Myometrial cell (primary cell): ENCODE data around the gene PRODH2. TPM values are rescaled to one million over a fixed set of nuclear protein-coding genes. Genes with fewer than 3 reads are reported as not detected.

Experiments
- total RNA-seq: library from RNA; depleted of rRNA; stranded (reverse); fragments of >200 nt; gene quantifications from 2 replicates; pipeline ENCODE4 v1.2.3, GENCODE V29; 2015

PRODH2 gene, protein sequence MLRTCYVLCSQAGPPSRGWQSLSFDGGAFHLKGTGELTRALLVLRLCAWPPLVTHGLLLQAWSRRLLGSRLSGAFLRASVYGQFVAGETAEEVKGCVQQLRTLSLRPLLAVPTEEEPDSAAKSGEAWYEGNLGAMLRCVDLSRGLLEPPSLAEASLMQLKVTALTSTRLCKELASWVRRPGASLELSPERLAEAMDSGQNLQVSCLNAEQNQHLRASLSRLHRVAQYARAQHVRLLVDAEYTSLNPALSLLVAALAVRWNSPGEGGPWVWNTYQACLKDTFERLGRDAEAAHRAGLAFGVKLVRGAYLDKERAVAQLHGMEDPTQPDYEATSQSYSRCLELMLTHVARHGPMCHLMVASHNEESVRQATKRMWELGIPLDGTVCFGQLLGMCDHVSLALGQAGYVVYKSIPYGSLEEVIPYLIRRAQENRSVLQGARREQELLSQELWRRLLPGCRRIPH
- total RNA-seq: not detected in 2 replicates

DNA sequence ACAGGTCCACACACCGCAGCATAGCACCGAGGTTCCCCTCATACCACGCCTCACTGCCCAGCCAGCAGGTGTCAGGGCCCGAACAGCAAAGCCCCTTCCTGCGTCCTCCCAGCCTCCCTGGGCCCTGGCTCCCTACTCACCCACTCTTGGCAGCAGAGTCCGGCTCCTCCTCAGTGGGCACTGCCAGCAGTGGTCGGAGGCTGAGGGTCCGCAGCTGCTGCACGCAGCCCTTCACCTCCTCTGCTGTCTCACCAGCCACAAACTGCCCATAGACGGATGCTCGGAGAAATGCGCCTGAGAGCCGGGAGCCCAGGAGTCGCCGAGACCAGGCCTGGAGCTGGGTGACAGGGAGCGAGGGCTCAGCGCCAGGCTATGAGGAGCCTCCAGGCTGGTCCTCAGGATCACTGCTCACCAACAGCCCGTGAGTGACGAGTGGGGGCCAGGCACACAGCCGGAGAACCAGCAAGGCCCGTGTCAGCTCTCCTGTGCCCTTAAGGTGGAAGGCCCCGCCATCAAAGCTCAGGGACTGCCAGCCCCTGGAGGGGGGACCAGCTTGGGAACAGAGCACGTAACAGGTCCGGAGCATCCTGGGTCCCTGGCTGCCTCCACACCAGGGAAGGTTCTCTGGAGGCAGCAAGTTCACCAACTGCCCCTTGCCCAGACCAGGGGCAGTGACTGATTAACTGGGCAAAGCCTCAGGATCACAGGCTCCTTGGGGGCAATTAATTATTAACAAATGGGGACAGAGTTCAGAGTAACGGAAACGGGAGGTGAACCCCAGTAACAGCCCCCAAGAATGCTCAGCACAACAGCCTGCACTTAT is at the start of gene PRODH2:
Gene PRODH2 (minus strand): TSS at position 626 of the 823 bp plus-strand sequence. CDS start 40 bp downstream, at position 586.

DNA sequence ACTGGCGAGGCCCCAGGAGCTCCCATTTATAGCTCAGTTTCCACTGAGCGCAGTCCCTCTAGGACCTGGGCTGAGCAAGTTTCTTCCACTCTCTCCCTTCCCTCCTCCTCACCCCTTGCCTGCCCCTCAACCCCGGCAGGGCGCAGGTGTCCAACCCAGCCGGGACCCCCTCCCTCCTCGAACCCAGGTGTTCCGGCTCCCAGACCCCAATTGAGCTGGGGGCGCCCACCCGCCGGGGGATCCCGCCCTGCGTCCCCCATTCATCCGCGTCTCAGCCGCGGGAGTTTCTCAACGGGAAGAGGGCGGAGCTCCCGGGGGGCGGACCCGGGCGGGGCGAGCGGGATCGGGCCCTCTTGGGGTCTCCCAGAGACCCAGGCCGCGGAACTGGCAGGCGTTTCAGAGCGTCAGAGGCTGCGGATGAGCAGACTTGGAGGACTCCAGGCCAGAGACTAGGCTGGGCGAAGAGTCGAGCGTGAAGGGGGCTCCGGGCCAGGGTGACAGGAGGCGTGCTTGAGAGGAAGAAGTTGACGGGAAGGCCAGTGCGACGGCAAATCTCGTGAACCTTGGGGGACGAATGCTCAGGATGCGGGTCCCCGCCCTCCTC is 44.0 kb upstream of the PRODH2 start, which contains the start of gene KIRREL2:
Gene KIRREL2 (plus strand): TSS at position 366 of the 604 bp plus-strand sequence. CDS start 209 bp downstream, at position 575.

DNA sequence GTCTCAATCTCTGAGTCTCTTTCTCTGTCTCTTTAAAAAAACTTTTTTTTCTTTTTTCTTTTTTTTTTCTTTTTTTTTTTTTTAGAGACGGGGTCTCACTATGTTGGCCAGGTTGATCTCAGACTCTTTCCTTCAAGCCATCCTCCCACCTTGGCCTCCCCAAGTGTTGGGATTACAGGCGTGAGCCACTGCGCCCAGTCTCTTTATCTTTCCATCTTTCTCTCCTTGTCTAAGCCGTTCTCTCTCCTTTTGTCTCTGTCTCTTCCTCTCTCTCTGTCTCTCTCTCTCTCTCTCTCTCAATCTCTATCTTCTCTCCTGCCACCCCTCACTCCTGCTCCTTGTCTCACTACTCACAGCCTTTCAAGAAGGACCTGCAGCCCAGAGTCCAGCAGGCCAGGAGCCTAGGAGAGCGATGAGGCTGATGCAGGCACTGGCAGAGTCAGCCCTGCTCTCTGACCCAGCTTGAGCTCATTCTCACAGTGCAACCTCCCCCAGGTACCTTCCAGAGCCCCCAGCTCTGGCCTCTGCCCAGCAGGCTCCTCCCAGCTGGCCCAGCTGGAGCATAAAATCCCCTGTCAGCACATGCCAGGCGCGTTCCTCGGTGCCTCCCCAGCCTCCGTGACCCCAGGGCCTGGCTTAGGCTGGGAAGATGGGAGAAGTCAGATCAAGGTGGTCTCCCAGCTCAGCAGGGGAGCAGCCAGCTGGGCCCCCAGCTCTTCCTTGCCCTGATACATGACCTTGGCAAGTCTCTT is 39.6 kb upstream of the PRODH2 start, which contains the start of gene NPHS1:
Gene NPHS1 (minus strand): TSS at position 476 of the 752 bp plus-strand sequence. CDS start 667 bp downstream, outside the sequence.

DNA sequence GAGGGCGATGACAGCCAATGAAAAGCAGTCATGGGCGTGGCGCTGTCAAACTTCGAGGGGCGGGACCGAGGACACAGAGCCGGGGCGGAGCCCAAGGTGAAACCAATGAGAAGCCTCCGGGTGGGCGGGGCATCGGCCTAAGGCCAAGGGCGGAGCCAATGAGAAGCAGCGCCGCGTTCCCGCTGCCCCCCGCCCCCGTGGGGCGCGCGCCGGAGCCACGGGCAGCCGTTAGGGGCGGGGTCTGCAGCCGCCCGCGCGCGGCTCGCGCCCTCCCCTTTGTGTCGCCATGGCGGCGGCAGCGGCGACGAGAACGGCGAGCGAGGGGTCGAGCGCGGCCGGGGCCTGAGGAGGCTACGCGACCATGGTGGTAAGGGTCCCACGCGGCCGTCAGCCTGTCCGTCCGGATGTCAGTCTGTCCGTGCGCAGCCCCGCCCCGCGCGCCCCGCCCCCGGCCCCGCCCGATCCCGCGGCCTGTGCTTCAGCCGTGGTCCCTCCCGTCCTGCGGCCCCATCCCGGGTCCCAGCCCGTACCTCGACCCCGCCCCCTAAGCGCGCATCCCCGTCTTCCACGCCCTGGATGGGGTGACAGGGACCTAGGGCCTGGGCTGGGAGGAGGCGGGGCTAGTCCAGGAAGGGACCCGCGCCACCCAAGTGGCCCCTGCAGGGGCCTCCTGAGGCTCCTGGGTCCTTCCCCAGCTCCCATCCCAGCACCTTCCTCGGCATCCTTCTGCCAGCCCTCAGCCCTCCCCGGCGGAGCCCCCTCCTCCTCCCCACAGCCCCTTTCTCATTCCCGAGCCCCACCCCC is 37.1 kb downstream of the PRODH2 start, which contains the start of gene ARHGAP33:
Gene ARHGAP33 (plus strand): TSS at position 267 of the 804 bp plus-strand sequence. CDS start 95 bp downstream, at position 362.

DNA sequence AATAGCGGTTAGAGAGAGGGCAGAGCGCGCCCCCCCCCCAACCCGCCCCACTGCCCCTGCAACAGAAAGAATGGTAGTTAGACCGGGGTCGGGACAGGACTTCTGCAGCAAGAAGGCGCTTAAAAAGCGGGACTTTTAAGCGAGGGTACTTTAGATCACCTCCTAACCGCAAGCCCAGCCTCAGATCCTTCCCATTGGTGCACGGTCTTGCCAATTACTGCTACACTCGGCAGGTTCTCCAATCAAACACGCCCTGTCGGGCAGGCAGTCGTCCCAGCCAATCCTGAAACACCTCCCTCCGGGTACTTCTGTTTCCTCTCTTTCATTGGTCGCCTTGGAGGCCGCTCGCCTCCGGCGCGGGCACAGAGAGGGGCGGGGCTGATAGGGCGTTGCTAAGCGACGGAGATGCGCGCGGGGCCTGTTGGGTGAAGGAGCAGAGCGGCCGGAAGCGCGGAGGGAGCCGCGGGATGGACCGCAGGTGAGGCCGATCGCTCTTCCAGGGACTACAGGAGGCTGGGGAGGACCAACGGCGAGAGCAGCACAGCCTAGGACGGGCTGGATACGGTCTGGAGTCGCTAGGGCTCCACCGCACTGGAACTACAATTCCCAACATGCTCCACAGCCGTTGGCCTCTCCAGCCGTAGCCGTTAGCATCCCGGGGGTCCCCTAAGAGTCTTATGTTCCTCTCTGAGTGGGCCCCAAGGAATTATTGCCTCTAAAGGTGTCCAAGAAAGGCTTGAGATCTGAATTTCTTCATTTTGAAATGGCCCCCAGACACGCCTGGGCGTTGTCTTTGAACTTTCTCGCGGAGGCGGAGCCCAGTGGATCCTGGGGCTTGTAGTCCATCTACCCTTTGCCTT is 54.7 kb downstream of the PRODH2 start, which contains the start of gene PROSER3:
Gene PROSER3 (plus strand): TSS at position 428 of the 860 bp plus-strand sequence. CDS start 40 bp downstream, at position 468.

DNA sequence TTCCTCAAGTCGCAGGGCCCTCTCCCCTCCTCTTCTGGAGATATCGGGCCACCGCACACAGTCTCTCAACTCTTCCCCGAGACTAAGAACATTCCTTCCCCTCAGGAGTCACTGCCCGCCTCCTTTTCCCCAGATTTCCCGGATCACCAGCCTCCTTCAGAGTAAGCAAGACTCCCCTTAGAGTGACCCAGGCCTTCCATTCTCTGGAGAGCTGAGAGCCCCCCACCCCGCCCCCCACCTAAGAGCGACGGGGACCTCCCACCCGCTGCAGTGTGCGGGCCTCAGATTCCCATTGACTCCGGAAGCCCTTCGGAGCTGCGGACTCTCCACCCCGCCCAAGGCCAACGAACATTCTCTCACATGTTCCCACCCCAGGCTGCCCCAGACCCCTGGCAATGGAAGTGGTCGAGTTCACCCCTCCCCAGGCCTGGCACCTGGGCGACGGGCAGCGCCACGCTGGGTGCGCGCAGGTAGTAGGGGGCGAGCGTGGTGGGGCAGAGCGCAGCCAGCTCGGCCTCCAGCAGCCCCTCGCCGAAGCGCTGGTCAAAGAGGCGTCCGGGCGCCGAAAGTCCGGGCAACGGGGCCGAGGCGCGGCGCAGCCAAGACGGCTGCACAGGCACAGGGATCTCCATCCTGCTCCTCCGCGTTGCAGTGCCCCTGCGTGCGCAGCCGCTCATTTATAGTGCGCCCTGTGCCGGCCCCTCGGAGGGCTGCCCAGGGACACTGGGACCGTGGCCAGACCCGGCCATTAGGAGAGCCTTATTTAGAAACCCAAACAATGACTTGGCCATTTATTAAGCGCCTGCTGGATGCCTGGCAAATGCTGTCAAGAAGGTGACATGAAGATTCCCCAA is 56.0 kb downstream of the PRODH2 start, which contains the start of gene HSPB6:
Gene HSPB6 (minus strand): TSS at position 653 of the 854 bp plus-strand sequence. CDS start 21 bp downstream, at position 632.

Other genes starting within 250 kb of the PRODH2 start
- not detected in 2 replicates for gene ATP4A, start 249.2 kb downstream of the PRODH2 start, total RNA-seq
- gene PMIS2, start 226.7 kb downstream of the PRODH2 start, total RNA-seq: not detected in 2 replicates
- gene HAUS5, start 200.1 kb downstream of the PRODH2 start, total RNA-seq: 14.9 and 19.6 TPM in 2 replicates
- gene RBM42, start 183.8 kb downstream of the PRODH2 start, total RNA-seq: 92.3 and 98.7 TPM in 2 replicates
- 1.4 TPM in 1 of 2 replicates, not detected in the other for gene ETV2, start 171.1 kb downstream of the PRODH2 start, total RNA-seq
- 630 and 856 TPM in 2 replicates for gene COX6B1, start 164.5 kb downstream of the PRODH2 start, total RNA-seq
- not detected in 2 replicates for gene UPK1A, start 146.3 kb downstream of the PRODH2 start, total RNA-seq
- gene ZBTB32, start 108.3 kb downstream of the PRODH2 start, total RNA-seq: not detected in 2 replicates
- 7.5 and 9.7 TPM in 2 replicates for gene KMT2B, start 94.8 kb downstream of the PRODH2 start, total RNA-seq
- 0.29 and 3.9 TPM in 2 replicates for gene IGFLR1, start 70.4 kb downstream of the PRODH2 start, total RNA-seq
- 4.8 and 6.1 TPM in 2 replicates for gene U2AF1L4, start 67.4 kb downstream of the PRODH2 start, total RNA-seq
- gene PSENEN, start 67.2 kb downstream of the PRODH2 start, total RNA-seq: 58.7 and 68.6 TPM in 2 replicates
- gene LIN37, start 64.3 kb downstream of the PRODH2 start, total RNA-seq: 16.0 and 19.6 TPM in 2 replicates
- gene HSPB6, start 55.8 kb downstream of the PRODH2 start, total RNA-seq: 25.7 and 41.2 TPM in 2 replicates
- gene PROSER3, start 54.7 kb downstream of the PRODH2 start, total RNA-seq: 10.5 and 11.5 TPM in 2 replicates
- 1.4 and 9.9 TPM in 2 replicates for gene ARHGAP33, start 37.3 kb downstream of the PRODH2 start, total RNA-seq
- gene NPHS1, start 39.7 kb upstream of the PRODH2 start, total RNA-seq: not detected in 2 replicates
- 0.86 TPM in 1 of 2 replicates, not detected in the other for gene KIRREL2, start 44.1 kb upstream of the PRODH2 start, total RNA-seq
- 18.4 and 45.8 TPM in 2 replicates for gene APLP1, start 55.7 kb upstream of the PRODH2 start, total RNA-seq
- 3.7 and 7.1 TPM in 2 replicates for gene NFKBID, start 87.7 kb upstream of the PRODH2 start, total RNA-seq
- not detected in 2 replicates for gene HCST, start 89.7 kb upstream of the PRODH2 start, total RNA-seq
- not detected in 2 replicates for gene TYROBP, start 95.5 kb upstream of the PRODH2 start, total RNA-seq
- 2.6 and 3.2 TPM in 2 replicates for gene LRFN3, start 123.5 kb upstream of the PRODH2 start, total RNA-seq
- gene SDHAF1, start 182.3 kb upstream of the PRODH2 start, total RNA-seq: 20.4 and 34.9 TPM in 2 replicates
- 0.18 TPM in 1 of 2 replicates, not detected in the other for gene SYNE4, start 196.0 kb upstream of the PRODH2 start, total RNA-seq
- gene ALKBH6, start 201.4 kb upstream of the PRODH2 start, total RNA-seq: 27.5 and 29.4 TPM in 2 replicates
- gene CLIP3, start 220.0 kb upstream of the PRODH2 start, total RNA-seq: 9.2 and 11.5 TPM in 2 replicates
- 8.4 and 9.0 TPM in 2 replicates for gene THAP8, start 241.4 kb upstream of the PRODH2 start, total RNA-seq
- gene WDR62, start 242.1 kb upstream of the PRODH2 start, total RNA-seq: 9.4 and 11.5 TPM in 2 replicates